ENCODE results near the gene FBXO15. TPM values are rescaled to one million over a fixed set of nuclear protein-coding genes. Genes with fewer than 3 reads are reported as not detected.

Gene FBXO15
- total RNA-seq, 1 experiment from 2014 or later, result 0.39 TPM

DNA sequence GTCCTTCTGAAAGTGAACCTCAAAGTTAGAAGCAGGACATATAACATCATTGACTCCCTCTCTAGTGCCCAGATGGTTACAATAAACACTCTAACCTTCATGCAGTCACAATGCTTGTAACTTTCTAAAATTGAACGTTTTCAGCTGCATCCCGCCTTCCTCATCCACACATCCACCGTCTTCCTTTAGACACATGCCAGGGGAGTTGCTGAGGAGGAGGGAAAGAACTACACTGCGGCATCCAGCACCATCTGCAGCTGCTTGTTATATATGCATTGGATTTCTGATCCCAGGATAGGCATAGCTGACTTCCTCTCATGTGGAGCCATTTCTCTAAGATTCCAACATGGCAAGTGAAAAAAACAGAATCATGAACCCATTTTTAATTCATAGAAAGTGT is 96.8 kb downstream of the FBXO15 start:
- Histone ChIP-seq H4K8ac (replicated peaks; ENCODE audit: insufficient read length, low read depth, low read length) (no peak overlapping the region), H2BK120ac (ENCODE audit: low read depth, low read length, poor library complexity, severe bottlenecking) (no peak overlapping the region), H3K4me2 (ENCODE audit: insufficient read depth, insufficient read length, low read length) (no peak overlapping the region), H2BK20ac (ENCODE audit: low read depth, low read length, poor library complexity, severe bottlenecking) (no peak overlapping the region), H3K18ac (ENCODE audit: insufficient read length, low read depth, low read length) (no peak overlapping the region), H3T11ph (ENCODE audit: low read length) (no peak overlapping the region), H2AFZ (ENCODE audit: low read length) (no peak overlapping the region), H3K14ac (ENCODE audit: insufficient read depth, low read length) (no peak overlapping the region), H4K5ac (ENCODE audit: insufficient read length, low read depth, low read length) (no peak overlapping the region), H3K27me3 (ENCODE audit: insufficient read depth, low read length) (no peaks in the 10 kb centered on the region), H3K4me1 (ENCODE audit: insufficient read depth, low read length) (no peaks in the 10 kb centered on the region; the same call in 1 of the 2 replicates), H2BK12ac (ENCODE audit: insufficient read length, low read depth, low read length) (no peak overlapping the region), H3K9me3 (ENCODE audit: control insufficient read depth, low read depth, low read length) (no peaks in the 10 kb centered on the region), H3K23me2 (ENCODE audit: insufficient read length, low read depth, low read length, poor library complexity, severe bottlenecking) (no peaks in the 10 kb centered on the region), H3K79me1 (ENCODE audit: insufficient read depth, low read depth, low read length, poor library complexity, severe bottlenecking) (no peaks in the 10 kb centered on the region), H3K9ac (ENCODE audit: extremely low read depth, insufficient read length, low read length) (no peak overlapping the region), H3K79me2 (ENCODE audit: insufficient read depth, low read length) (no peaks in the 10 kb centered on the region), H4K20me1 (ENCODE audit: control insufficient read depth, insufficient read depth, insufficient read length) (no peaks in the 10 kb centered on the region), H3K56ac (ENCODE audit: insufficient read length, low read depth, low read length) (no peak overlapping the region), H3K23ac (ENCODE audit: insufficient read length, low read depth, low read length) (no peak overlapping the region), H3K27ac (ENCODE audit: insufficient read length, low read depth, low read length) (no peak overlapping the region), H3K4ac (ENCODE audit: low read depth, low read length) (no peak overlapping the region), H2AK5ac (ENCODE audit: insufficient read length, low read length) (no peak overlapping the region), H4K91ac (ENCODE audit: insufficient read length, low read depth, low read length) (no peak overlapping the region), H2BK5ac (ENCODE audit: insufficient read length, low read length) (no peak overlapping the region), H2BK15ac (ENCODE audit: low read depth, low read length) (no peak overlapping the region)
- no peak for DNase-seq
- Mint-ChIP-seq H3K4me3 (no peak overlapping the region), H3K27me3 (ENCODE audit: low read depth) (peaks cover 3% of the 10 kb centered on the region; the same call in 1 of the 2 replicates), H3K27ac (no peak overlapping the region), H3K9me3 (peaks cover 18 to 22% of the 10 kb centered on the region in 2 experiments), H3K36me3 (ENCODE audit: insufficient read depth in 1 of 3, low read depth in 3 of 3) (peaks cover 2 to 13% (median 3%) of the 10 kb centered on the region in 3 experiments; a peak in 5 of 7 replicates), H3K4me1 (no peaks in the 10 kb centered on the region)
- TF ChIP-seq, protein P1, sequence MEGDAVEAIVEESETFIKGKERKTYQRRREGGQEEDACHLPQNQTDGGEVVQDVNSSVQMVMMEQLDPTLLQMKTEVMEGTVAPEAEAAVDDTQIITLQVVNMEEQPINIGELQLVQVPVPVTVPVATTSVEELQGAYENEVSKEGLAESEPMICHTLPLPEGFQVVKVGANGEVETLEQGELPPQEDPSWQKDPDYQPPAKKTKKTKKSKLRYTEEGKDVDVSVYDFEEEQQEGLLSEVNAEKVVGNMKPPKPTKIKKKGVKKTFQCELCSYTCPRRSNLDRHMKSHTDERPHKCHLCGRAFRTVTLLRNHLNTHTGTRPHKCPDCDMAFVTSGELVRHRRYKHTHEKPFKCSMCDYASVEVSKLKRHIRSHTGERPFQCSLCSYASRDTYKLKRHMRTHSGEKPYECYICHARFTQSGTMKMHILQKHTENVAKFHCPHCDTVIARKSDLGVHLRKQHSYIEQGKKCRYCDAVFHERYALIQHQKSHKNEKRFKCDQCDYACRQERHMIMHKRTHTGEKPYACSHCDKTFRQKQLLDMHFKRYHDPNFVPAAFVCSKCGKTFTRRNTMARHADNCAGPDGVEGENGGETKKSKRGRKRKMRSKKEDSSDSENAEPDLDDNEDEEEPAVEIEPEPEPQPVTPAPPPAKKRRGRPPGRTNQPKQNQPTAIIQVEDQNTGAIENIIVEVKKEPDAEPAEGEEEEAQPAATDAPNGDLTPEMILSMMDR (conservative IDR thresholded peaks at IDR 0.05), result no peak
- WGBS (ENCODE audit: extremely low coverage, insufficient read length, low lambda C conversion rate), result no CpG with 5 or more reads among the region's 4 CpGs

Measured in H9 (cell line).